ENCODE results near the gene COL21A1.
A peak's percentile ranks its signal among the peaks of the same experiment; 100 is the strongest.

Gene COL21A1

DNA sequence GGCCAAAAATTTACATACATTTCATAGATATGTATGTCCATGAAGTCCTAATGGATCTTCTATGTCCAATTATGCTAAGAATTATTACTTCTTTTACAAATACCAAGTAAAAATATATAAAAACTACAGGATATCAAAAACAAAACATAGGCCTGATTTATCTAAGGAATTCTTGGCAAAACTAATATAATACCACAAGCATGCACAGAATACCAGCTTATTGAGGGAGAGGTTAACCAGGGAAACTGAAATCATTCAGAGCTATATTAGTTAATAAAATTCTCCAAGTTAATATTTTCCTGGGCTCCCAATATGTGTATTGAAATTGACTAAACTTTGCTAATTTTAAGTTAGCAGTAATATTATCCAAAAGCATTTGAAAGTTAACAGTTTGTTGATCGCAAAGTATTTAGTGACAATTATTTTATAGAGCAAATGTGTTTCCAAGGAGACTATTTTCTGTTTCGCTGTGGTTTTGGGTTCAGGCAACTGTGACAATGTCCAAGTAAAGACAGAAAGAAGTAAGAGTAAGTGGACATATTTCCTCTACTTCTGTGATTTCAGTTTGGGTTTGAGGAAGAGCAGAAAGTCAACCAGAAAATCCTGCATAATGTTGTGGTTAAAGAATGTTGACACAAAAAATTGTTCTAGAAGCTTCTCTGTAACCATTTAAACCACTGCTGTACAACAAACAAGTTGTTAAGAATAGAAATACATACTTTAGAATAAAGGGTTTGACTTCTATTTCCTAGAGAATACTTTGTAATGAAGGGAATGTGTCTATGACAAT lies 167.4 kb downstream of the COL21A1 start:
- in situ Hi-C loops (cut with HindIII; ENCODE audit: low sequenced_read_pairs) = no loop called here
- peak; percentile 73 for DNase-seq (ENCODE audit: low read depth, low spot score)
- H3K4me3 ChIP-seq (ENCODE audit: low read depth, low read length) = no peak overlapping the region
- TF ChIP-seq, protein P1, sequence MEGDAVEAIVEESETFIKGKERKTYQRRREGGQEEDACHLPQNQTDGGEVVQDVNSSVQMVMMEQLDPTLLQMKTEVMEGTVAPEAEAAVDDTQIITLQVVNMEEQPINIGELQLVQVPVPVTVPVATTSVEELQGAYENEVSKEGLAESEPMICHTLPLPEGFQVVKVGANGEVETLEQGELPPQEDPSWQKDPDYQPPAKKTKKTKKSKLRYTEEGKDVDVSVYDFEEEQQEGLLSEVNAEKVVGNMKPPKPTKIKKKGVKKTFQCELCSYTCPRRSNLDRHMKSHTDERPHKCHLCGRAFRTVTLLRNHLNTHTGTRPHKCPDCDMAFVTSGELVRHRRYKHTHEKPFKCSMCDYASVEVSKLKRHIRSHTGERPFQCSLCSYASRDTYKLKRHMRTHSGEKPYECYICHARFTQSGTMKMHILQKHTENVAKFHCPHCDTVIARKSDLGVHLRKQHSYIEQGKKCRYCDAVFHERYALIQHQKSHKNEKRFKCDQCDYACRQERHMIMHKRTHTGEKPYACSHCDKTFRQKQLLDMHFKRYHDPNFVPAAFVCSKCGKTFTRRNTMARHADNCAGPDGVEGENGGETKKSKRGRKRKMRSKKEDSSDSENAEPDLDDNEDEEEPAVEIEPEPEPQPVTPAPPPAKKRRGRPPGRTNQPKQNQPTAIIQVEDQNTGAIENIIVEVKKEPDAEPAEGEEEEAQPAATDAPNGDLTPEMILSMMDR (IDR thresholded peaks at IDR 0.05; ENCODE audit: low read depth, low read length) = no peak

DNA sequence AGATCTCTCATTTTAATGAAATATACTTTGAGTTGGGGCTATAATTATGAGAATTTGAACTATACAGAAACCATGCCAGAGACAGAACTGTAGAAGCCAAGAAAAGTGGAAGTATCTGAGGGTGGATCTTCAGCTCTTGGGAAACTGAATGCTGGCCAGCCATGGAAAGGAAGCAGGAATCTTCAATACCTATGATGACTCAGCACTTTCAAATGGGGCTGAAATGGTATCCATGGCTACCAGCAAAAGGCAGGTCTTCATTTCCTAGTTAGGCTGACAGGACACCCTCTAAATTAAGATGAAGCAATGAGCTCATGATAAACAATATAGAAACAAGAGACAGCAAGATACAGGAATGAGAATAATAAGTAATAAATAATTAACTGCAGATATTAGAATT lies 171.3 kb downstream of the COL21A1 start:
- H3K4me3 ChIP-seq (ENCODE audit: low read depth, low read length) = no peak overlapping the region
- DNase-seq (ENCODE audit: low read depth, low spot score) = no peak
- in situ Hi-C loops (cut with HindIII; ENCODE audit: low sequenced_read_pairs) = no loop called here
- TF ChIP-seq, protein P1 (IDR thresholded peaks at IDR 0.05; ENCODE audit: low read depth, low read length) = no peak

DNA sequence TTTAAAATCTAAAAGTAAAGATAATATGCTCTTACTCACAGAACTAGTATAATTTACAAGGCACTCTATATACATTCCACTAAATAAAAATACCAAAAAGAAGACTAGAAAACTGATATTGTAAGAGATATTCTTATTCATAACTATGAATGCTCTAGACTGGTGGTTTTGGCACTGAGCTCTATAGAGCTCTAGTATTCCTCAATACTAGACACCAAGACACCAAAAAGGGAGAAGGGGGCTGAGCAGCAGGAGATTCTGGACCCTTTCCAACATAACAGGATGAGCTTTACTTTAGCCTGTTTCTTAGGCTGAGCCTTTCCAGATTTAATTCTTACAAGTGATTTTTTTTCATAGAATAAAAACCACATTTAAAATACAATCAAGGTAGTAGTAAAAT lies 173.6 kb downstream of the COL21A1 start:
- in situ Hi-C loops (cut with HindIII; ENCODE audit: low sequenced_read_pairs) = no loop called here
- TF ChIP-seq, protein P1 (IDR thresholded peaks at IDR 0.05; ENCODE audit: low read depth, low read length) = no peak
- no peak overlapping the region for H3K4me3 ChIP-seq (ENCODE audit: low read depth, low read length)
- no peak for DNase-seq (ENCODE audit: low read depth, low spot score)

DNA sequence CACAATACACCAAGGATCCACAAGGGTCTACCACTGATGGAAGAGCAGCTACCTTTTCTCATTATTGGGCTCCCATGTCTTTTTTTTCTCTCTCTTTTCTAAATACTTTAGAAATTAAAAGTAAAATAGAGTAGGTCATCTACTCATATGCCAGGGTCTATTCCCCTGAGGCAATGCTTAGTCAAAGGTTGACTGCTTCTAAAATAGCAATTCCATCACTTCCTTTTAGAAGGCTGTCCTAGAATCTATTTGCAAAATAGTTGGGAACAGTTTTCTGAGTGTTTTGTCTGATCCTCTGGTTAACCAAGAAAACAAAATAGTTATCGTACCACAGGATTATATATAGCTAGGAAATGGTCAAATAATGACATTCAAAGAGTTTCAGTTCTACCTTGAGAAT lies 174.1 kb downstream of the COL21A1 start:
- DNase-seq (ENCODE audit: low read depth, low spot score) = peak; percentile 70
- in situ Hi-C loops (cut with HindIII; ENCODE audit: low sequenced_read_pairs) = no loop called here

DNA sequence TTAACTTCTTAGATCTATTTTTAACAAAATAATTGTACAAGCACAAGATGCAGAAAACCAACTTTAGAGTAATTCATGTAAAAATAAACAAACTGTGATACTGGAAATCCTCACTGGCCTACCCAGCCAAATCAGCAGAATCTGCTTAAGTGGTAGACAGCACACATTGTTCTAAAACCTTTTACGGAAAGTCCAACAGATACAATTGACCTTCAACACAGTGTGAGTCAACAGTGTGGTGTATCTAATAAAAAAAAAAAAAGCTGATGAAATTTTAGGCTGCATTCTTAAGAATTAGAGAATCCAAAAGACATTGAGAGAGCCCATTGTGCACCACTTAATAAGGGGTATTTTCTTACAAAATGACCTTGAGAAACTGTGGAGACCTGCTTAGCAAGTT lies 174.5 kb downstream of the COL21A1 start:
- H3K4me3 ChIP-seq (ENCODE audit: low read depth, low read length) = no peak overlapping the region
- in situ Hi-C loops (cut with HindIII; ENCODE audit: low sequenced_read_pairs) = no loop called here
- DNase-seq (ENCODE audit: low read depth, low spot score) = peak; percentile 73
- TF ChIP-seq, protein P1 (IDR thresholded peaks at IDR 0.05; ENCODE audit: low read depth, low read length) = no peak

More for the DNA sequence above, 174.1 kb downstream of the COL21A1 start:
- TF ChIP-seq, protein P1 (IDR thresholded peaks at IDR 0.05; ENCODE audit: low read depth, low read length) = no peak
- H3K4me3 ChIP-seq (ENCODE audit: low read depth, low read length) = no peak overlapping the region

DNA sequence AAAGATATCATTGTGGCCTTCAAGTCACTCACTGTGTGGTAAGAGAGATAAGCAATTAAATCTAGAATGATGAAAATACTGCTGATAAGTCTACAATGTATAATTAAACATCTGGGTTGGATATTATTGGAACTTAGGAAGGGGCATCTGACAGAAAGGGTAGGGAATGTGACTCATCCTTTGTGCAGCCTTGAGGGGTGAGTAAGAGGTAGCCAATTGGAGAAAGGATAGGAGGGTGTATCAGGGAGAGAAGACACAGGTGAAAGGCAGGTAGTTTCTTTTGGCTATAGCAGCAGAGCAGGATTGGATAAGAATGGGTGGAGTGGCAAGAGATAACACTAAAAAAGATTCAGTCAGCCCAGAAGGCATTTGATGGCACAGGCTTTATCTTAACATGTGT lies 182.0 kb downstream of the COL21A1 start:
- DNase-seq (ENCODE audit: low read depth, low spot score) = no peak
- TF ChIP-seq, protein P1 (IDR thresholded peaks at IDR 0.05; ENCODE audit: low read depth, low read length) = no peak
- no peak overlapping the region for H3K4me3 ChIP-seq (ENCODE audit: low read depth, low read length)
- in situ Hi-C loops (cut with HindIII; ENCODE audit: low sequenced_read_pairs) = no loop called here
